HG02623 (cell line): ENCODE data around the gene REXO4.
A peak's percentile ranks its signal among the peaks of the same experiment; 100 is the strongest.

Source experiments
- ATAC-seq: cut with Tn5 transposase; IDR thresholded peaks from one replicate; pipeline ENCODE4 v1.9.1; 2021; ENCODE audit warnings: moderate library complexity; ENCODE audit not compliant: unreplicated experiment

Gene REXO4

GRCh38 chr9:133371261-133371711 lies 46.5 kb downstream of the REXO4 start:
- no peak for ATAC-seq

DNA sequence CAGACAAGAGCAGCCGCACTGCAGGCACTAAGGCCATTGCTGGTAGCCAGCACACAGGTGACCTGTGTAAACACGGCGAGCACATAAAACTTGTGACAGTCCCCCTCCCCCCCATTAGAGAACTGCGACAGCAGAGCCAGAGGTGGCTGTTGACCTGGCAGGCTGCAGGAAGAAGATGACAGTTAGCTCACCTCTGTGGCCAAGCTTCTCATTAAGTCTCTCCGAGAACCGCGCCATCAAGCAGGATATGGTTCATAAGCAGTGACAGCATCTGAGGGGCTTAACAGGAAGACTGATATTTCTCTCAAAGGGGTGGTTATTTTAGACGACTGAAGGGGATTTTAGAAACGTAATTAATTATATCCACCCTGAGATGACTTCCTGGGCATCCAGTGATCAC lies 47.1 kb downstream of the REXO4 start:
- no peak for ATAC-seq

- ATAC-seq, result no peak
Measured at GRCh38 chr9:133369933-133370332, 47.9 kb downstream of the REXO4 start.

DNA sequence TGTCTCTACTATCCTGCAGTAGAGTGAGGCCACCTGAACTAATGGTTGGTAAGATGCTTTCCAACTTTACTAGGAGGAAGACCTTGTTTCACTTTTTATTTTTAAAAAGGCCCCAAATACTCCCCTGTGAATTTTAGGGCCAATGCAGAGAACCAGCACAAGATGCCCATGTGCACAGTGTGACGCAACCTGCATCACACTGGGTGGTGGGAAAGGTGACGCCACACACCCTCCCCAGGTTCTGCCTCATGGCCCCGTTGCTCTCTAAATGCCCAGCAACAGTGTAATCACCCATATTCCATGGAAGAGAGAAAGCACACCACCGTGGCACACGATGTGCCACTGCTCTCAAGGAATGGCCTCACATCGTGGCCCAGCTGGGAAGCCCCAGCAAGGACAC lies 48.4 kb downstream of the REXO4 start:
- no peak for ATAC-seq

DNA sequence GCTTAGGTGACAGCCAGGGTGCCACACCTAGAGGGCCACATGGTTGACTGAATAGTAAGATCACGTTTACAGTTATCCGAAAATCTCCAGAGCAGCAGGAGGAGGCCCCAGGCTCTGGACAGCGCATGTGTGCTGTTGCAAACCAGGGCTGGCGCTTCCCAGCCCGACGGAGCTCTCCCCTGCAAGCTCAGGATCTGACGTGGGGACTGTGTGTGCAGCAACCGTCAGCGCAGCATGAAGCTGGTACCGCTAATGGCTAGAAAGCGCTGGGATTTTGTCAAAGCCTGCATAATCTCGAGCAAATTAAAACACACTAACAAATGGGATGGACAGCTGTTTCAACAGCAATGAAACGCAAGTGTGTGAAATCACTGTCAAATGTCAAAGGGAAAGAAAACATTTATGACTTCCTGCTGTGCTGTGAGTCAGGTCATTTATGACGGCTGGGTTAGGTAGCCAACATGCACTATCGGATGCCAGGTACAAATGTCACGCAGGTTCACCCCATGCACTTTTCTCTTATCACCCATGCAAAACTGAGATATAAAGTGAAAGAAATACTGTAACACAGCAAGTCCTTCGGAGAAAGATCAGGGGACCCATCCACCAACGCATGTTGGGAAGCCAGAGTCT lies 49.4 kb downstream of the REXO4 start:
- no peak for ATAC-seq

DNA sequence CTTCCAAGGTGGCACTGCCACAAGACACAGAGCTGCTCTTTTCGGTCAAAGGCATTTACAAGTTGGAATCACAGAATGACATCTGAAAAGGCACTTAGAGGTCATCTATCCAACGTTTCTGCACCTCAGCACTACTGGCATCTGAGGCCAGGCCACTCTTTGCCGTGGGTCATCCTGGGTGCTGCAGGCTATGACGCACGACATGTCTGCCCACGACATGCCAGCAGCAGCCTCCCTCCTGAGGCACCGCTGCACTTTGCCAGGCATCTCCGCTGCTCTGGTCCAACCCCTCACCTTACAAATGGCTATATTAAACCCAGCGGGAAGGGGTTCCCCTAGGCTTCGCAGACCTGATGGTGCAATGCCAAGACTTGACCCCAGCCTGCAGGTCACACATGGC lies 50.0 kb downstream of the REXO4 start:
- no peak for ATAC-seq

DNA sequence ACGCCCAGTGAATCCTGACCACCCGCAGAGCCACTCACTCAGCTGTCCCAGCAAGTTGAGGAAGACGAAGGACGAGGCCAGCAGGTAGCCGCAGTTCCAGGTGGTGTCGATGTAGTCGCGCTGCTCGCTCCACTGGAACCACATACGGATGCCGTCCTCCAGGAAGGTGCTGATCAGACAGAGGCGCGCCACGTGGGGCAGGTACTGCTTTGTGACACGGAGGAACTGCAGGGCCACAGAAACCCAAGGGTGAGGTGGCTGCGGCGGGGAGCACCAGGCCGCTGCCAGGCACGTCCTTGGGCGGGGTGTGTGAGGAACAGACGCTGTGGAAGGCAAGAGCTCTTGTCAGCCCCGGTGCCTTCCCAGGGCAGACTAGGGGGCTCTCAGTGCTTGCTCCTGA lies 50.6 kb downstream of the REXO4 start:
- no peak for ATAC-seq

- ATAC-seq, result no peak
Measured at GRCh38 chr9:133366435-133366834, 51.4 kb downstream of the REXO4 start.

DNA sequence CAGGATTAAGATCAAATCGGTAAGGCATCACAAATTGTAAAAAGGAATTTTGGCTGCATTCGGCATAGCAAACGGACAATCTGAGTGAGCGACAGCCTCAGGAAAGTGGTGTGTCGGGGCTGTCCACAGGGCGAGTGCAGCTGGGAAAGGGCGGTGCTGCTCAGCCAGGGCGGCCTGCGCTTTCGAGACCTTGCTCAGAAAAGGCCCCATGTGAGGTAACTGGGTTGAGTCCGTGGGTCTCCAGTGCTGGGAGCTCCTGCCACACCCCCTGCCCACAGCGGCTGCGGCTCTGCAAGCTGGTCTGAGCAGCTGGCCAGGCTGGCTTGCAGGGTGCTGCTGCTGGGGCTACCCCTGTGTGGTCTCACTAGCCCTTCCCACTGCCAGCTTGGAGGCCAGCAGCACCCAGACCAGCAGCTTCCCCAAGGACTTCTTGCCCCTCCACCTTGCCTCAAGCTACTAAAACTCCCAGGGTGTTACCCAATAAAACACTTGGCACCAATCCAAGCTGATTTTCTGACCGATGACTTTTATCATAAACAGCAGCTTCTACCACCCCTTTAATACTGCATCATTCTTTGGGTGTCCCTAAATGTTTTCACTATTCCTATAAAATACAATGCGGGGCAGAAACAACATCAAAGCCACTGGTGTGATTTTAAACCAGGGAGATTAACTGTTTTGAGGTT lies 55.3 kb downstream of the REXO4 start:
- ATAC-seq, result no peak

DNA sequence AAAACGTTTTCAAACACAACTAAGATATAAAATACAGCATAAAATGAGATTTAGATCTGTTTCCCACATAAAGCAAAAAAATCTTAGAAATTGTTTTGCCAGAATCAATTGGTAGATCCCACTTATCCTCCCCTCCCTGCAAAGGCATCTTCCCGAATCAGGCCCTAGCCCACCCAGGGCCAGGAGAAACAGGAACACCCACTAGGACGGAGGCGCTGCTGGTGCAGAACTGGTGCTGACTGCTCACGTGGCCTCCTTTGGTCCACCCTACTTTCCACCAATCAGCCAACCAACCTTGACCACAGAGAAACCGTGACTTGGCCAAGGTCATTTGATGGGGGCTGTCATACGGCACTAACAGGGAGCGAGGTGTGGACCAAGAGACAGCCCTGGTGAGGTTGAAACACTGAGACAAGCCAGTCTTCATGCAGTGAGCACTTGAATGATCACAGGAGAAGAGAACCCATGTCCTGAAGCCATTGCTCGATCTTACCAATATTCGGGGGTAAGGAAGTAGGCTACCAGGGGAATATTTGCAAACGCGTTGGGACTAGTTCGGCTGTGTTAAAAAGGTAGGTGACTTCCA lies 56.2 kb downstream of the REXO4 start:
- no peak for ATAC-seq

DNA sequence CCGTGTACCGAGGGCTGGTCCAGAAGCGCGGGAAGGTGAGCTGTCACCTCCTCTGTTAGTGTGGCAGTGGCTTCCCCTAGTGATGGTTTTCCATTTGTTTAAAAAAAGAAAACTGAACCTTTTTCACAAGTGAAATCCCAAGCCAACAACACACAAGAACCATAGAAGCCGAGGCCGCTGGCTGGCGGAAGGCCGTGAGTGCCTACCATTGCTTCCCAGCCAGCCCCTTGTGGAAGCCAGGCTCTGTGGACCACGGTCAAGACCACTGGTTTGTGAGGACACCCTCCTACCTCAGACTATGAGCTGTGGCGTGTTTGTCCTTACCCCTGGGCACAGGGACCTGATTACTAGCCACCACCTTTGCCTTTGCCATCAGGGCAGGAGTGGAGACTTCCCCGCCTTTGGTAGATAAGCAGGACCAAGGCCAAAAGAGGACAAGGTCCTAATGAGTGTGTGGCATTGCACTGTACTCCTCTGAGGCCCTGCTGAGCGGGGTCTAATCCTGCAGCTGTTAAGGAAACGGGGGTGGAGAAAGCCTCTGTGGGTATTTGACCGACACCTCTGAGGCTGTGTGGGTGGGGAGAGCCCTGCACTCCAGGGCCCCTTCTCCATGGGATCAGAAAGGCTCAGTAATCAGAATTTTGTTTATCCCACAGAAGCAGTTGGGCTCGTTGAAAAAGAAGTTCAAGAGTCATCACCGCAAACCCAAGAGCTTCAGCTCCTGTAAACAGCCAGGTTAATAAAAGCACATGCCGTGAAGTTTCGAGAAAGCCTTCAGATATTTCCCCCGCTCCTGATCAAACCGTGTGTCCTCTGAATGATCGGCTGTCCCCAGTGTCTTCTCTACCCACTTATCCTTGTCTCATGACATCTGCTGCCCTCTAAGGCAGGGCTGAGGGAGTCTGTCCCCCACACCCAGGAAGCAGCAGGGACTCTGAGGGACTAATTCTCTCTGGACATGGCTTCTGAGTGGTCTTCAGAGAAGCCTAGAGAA lies 57.1 kb downstream of the REXO4 start:
- no peak for ATAC-seq

DNA sequence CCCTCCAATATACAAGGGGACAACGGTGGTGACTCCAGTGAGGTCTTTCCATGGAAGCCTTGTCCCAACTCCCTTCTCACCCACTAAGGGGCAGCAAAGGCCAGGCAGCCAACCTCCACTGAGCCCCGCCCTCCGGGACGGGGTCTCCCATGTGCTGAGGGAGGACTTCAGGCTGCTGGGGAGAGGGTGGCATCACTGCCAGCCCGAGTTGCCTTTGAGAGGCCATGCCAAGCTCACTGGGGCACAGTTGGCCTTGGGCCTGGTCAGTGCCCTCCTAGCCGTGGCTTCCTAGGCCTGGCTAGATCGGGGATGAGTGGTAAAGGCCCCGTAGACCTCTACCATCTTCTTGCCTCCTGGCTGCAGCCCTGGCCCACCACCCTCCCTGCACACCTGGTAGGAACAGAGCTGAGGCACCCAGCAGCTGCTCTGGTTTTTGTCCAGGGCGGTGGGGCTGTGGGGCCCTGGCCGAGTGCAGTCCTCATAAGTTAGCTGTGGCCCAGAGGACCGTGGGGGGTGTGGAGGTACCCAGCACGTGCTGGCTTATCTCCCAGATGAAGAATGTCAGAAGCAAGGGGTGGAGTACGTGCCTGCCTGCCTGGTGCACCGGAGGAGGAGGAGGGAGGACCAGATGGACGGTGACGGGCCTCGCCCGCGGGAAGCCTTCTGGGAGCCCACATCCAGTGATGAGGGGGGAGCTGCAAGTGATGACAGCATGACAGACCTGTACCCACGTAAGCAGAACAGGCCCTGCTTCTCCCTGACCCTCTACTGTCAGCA lies 58.2 kb downstream of the REXO4 start:
- no peak for ATAC-seq

DNA sequence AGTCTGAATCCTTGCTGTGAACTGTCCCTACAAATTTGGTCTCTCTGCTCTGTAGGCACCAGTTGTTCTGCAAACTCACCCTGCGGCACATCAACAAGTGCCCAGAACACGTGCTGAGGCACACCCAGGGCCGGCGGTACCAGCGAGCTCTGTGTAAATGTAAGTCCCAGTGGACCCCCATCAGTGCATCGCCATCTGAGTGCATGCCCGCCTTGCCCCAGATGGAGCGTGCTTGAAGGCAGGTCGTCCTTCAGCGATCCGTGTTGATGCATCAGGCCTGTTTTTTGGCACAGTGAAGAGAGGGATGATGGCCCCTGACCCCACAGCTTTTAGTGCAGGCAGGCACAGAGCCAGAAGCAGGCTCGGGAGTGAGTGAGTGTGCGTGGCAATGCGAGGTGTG lies 60.2 kb downstream of the REXO4 start:
- ATAC-seq, result no peak

GRCh38 chr9:133356391-133357091 lies 61.3 kb downstream of the REXO4 start, which contains the start of the genes SURF1 and SURF2:
Gene SURF1 (minus strand): TSS chr9:133356487. CDS start chr9:133356453, 34 bp downstream.
Gene SURF2 (plus strand): TSS chr9:133356550. CDS start chr9:133356593, 43 bp downstream.
- ATAC-seq, result peak; percentile 52
